Activated T-helper 1 cell treated with anti-CD3 and anti-CD28 coated beads, Interleukin-2, amount 50 U/mL, for 16 hours (primary cell): ENCODE data around the gene MYORG.

Source experiments
- DNase-seq, 2 donors: peaks; one replicate each; pipeline ENCODE4 v3.0.0-alpha.2; 2020; ENCODE audit warnings: low read depth in 1 of 2, low spot score in 1 of 2

The MYORG gene

GRCh38 chr9:34334916-34335315 lies 41.8 kb downstream of the MYORG start:
- no peak for DNase-seq

GRCh38 chr9:34334337-34334824 lies 42.3 kb downstream of the MYORG start:
- DNase-seq: no peak

- no peak for DNase-seq
These were observed 42.9 kb downstream of the MYORG start for GRCh38 chr9:34333836-34334235.

GRCh38 chr9:34332076-34332964 lies 44.4 kb downstream of the MYORG start:
- DNase-seq: no peak

- DNase-seq: no peak
These were observed 45.5 kb downstream of the MYORG start for GRCh38 chr9:34331196-34331595.

- DNase-seq: peak; percentile 88 to 93
These were observed 47.5 kb downstream of the MYORG start, which contains the start of the genes KIF24 and NUDT2 for GRCh38 chr9:34328987-34329832. Gene KIF24, minus strand, starts transcription at chr9:34329268. Its CDS starts 17,922 bp downstream, at chr9:34311346. Gene NUDT2, plus strand, starts transcription at chr9:34329569. Its CDS starts 9,471 bp downstream, at chr9:34339040.

- no peak for DNase-seq
These were observed 48.2 kb downstream of the MYORG start for GRCh38 chr9:34328500-34328986.

- DNase-seq: no peak
These were observed 50.0 kb downstream of the MYORG start for GRCh38 chr9:34326690-34327089.

GRCh38 chr9:34322899-34323591 lies 53.7 kb downstream of the MYORG start:
- no peak for DNase-seq

- DNase-seq: no peak
These were observed 55.2 kb downstream of the MYORG start for GRCh38 chr9:34321451-34321850.

GRCh38 chr9:34318163-34318790 lies 58.4 kb downstream of the MYORG start:
- DNase-seq: no peak

- no peak for DNase-seq
These were observed 59.3 kb downstream of the MYORG start for GRCh38 chr9:34317436-34317835.
